Measurements from ENCODE around the gene RDH16. TPM values are rescaled to one million over a fixed set of nuclear protein-coding genes. Genes with fewer than 3 reads are reported as not detected.
"Not testable (repeated sequence)": the region's sequence is repeated elsewhere in the genome, so short reads cannot be mapped to it uniquely, and the experiment has no call there.

RDH16 gene
- total and polyA plus RNA-seq, 7 donors, result under 0.01 to 1.1 (median 0.27) TPM; not detected in 2

GRCh38 chr12:56943878-56944277 is 13.5 kb downstream of the RDH16 start:
- intact Hi-C loops (cut with DNase I), result no loop called here
- H3K4me3 ChIP-seq, result no peak overlapping the region
- no peak for DNase-seq

GRCh38 chr12:56943374-56943773 is 14.0 kb downstream of the RDH16 start:
- H3K36me3 ChIP-seq; intact Hi-C loops (cut with DNase I); H3K27me3 ChIP-seq; H3K4me3 ChIP-seq; H3K9me3 ChIP-seq; H3K27ac ChIP-seq; DNase-seq: not testable (repeated sequence)
- 76 to 84% methylated on average over 1 of the region's 1 CpG for whole genome bisulfite sequencing, 2 donors
- peaks cover 2 to 15% (median 12%) of the 10 kb centered on the region in 4 donors for H3K4me1 ChIP-seq

More at GRCh38 chr12:56943878-56944277, 13.5 kb downstream of the RDH16 start:
- Histone ChIP-seq H3K27me3 (no peaks in the 10 kb centered on the region), H3K27ac (no peak overlapping the region), H3K9me3 (no peaks in the 10 kb centered on the region), H3K4me1 (peaks cover 2 to 15% (median 12%) of the 10 kb centered on the region in 4 donors), H3K36me3 (no peaks in the 10 kb centered on the region)
- WGBS, 2 donors, result 92 to 94% methylated on average over 4 of the region's 4 CpGs
- no peak for TF ChIP-seq POLR2A (IDR thresholded peaks at IDR 0.05)
- no peak for TF ChIP-seq EP300 (IDR thresholded peaks at IDR 0.05)
- no peak for TF ChIP-seq POLR2AphosphoS5 (IDR thresholded peaks at IDR 0.05)
- no peak for TF ChIP-seq CTCF (IDR thresholded peaks at IDR 0.05)

GRCh38 chr12:56941299-56942017 is 15.9 kb downstream of the RDH16 start:
- H3K9me3 ChIP-seq, result no peaks in the 10 kb centered on the region
- no peak for DNase-seq
- H3K4me3 ChIP-seq, result no peak overlapping the region
- no peaks in the 10 kb centered on the region for H3K27me3 ChIP-seq
- no peaks in the 10 kb centered on the region for H3K36me3 ChIP-seq
- H3K27ac ChIP-seq, result peak overlapping the region in 3 of 4 donors; percentile 61 to 83 (median 69)
- WGBS, 2 donors, result 38 to 48% methylated on average over 3 of the region's 3 CpGs
- TF ChIP-seq POLR2A (IDR thresholded peaks at IDR 0.05) (no peak), EP300 (IDR thresholded peaks at IDR 0.05) (no peak), POLR2AphosphoS5 (IDR thresholded peaks at IDR 0.05) (no peak), CTCF (IDR thresholded peaks at IDR 0.05) (no peak)
- intact Hi-C loops (cut with DNase I), result no loop called here
- peaks cover 2 to 15% (median 12%) of the 10 kb centered on the region in 4 donors for H3K4me1 ChIP-seq

- H3K4me3 ChIP-seq; H3K27me3 ChIP-seq; intact Hi-C loops (cut with DNase I); H3K36me3 ChIP-seq; H3K9me3 ChIP-seq; DNase-seq: not testable (repeated sequence)
- Histone ChIP-seq H3K4me1 (peaks cover 2 to 15% (median 12%) of the 10 kb centered on the region in 4 donors), H3K27ac (peak overlapping the region in 1 of 4 donors; percentile 83)
- WGBS, 2 donors, result 21 to 29% methylated on average over 1 of the region's 4 CpGs
Measured at GRCh38 chr12:56940942-56941298, 16.5 kb downstream of the RDH16 start.

GRCh38 chr12:56935752-56936151 is 21.7 kb downstream of the RDH16 start:
- TF ChIP-seq EP300 (IDR thresholded peaks at IDR 0.05) (no peak), CTCF (IDR thresholded peaks at IDR 0.05) (no peak), POLR2A (IDR thresholded peaks at IDR 0.05) (no peak), POLR2AphosphoS5 (IDR thresholded peaks at IDR 0.05) (no peak)
- H3K4me1 ChIP-seq, result peaks cover 0 to 4% (median 0%) of the 10 kb centered on the region in 4 donors
- no peaks in the 10 kb centered on the region for H3K36me3 ChIP-seq
- no peaks in the 10 kb centered on the region for H3K9me3 ChIP-seq
- H3K27me3 ChIP-seq, result no peaks in the 10 kb centered on the region
- H3K27ac ChIP-seq, result no peak overlapping the region
- DNase-seq, result no peak
- intact Hi-C loops (cut with DNase I), result no loop called here
- no peak overlapping the region for H3K4me3 ChIP-seq
- WGBS, 2 donors, result 87 to 93% methylated on average over 2 of the region's 2 CpGs

- Histone ChIP-seq H3K4me3 (no peak overlapping the region), H3K27me3 (no peaks in the 10 kb centered on the region), H3K27ac (no peak overlapping the region), H3K36me3 (no peaks in the 10 kb centered on the region), H3K4me1 (peaks cover 0 to 4% (median 0%) of the 10 kb centered on the region in 4 donors), H3K9me3 (no peaks in the 10 kb centered on the region)
- intact Hi-C loops (cut with DNase I), result no loop called here
- DNase-seq, result no peak
- WGBS, 2 donors, result 28 to 65% methylated on average over 2 of the region's 2 CpGs
- TF ChIP-seq CTCF (IDR thresholded peaks at IDR 0.05) (no peak), POLR2AphosphoS5 (IDR thresholded peaks at IDR 0.05) (no peak), POLR2A (IDR thresholded peaks at IDR 0.05) (no peak), EP300 (IDR thresholded peaks at IDR 0.05) (no peak)
Measured at GRCh38 chr12:56935157-56935556, 22.3 kb downstream of the RDH16 start.
